Caco-2 (cell line): ENCODE results near the gene HADHB. TPM values are rescaled to one million over a fixed set of nuclear protein-coding genes. Genes with fewer than 3 reads are reported as not detected.

Experiments used
- BruUV-seq: library from RNA; stranded (reverse); fragments of 400-500 nt; replicated peaks from 2 replicates; lab custom pipeline; 2021; lab: Mats Ljungman, UMichigan
- CTCF ChIA-PET: fragments of 300-600 bp; sonication (Branson Sonifier 250); formaldehyde crosslinking; loops from one replicate; lab custom pipeline; 2022; ENCODE audit warnings: antibody characterized with exemption; lab: Charles Lee
- POLR2A ChIA-PET: fragments of 300-600 bp; sonication (Branson Sonifier 250); formaldehyde crosslinking; loops from one replicate; lab custom pipeline; 2022; ENCODE audit warnings: antibody characterized with exemption; lab: Charles Lee
- DNase-seq, 2 experiments: peaks; one replicate each; pipeline versions ENCODE4 v3.0.0 to v3.0.0-alpha.2; 2020 to 2022
- H3K27me3 ChIP-seq: replicated peaks from 2 replicates; pipeline ENCODE4 v1.6.0; 2011; ENCODE audit warnings: low read length; ENCODE audit not compliant: control insufficient read depth, insufficient read depth
- H3K36me3 ChIP-seq: 2 replicates; pipeline ENCODE4 v1.5.1; 2011; ENCODE audit warnings: low read length; ENCODE audit not compliant: control insufficient read depth, insufficient read depth
- H3K4me1 ChIP-seq: fragments of 250-450 bp; sonication (Bioruptor Pico); 2 replicates; pipeline ENCODE4 v1.5.1; 2020; ENCODE audit warnings: mild to moderate bottlenecking
- H3K4me3 ChIP-seq: 2 replicates; pipeline ENCODE4 v1.5.1; 2011; ENCODE audit warnings: low read depth, mild to moderate bottlenecking, control low read depth, low read length
- H3K9me3 ChIP-seq: fragments of 250-450 bp; sonication (Bioruptor Pico); 2 replicates; pipeline ENCODE4 v1.5.1; 2020; ENCODE audit warnings: mild to moderate bottlenecking, moderate library complexity
- H3K27ac Mint-ChIP-seq: one replicate; pipeline ENCODE4 v1.8.0; 2022; ENCODE audit warnings: mixed read lengths; ENCODE audit not compliant: unreplicated experiment
- H3K27me3 Mint-ChIP-seq: one replicate; pipeline ENCODE4 v1.8.0; 2022; ENCODE audit warnings: mixed read lengths; ENCODE audit not compliant: insufficient read depth, unreplicated experiment
- H3K36me3 Mint-ChIP-seq: one replicate; pipeline ENCODE4 v1.8.0; 2022; ENCODE audit warnings: mild to moderate bottlenecking, mixed read lengths; ENCODE audit not compliant: insufficient read depth, unreplicated experiment
- H3K4me1 Mint-ChIP-seq: one replicate; pipeline ENCODE4 v1.8.0; 2022; ENCODE audit warnings: low read depth, mixed read lengths; ENCODE audit not compliant: unreplicated experiment
- H3K4me3 Mint-ChIP-seq: one replicate; pipeline ENCODE4 v1.8.0; 2022; ENCODE audit warnings: mild to moderate bottlenecking, moderate library complexity, mixed read lengths; ENCODE audit not compliant: unreplicated experiment
- H3K9me3 Mint-ChIP-seq: one replicate; pipeline ENCODE4 v1.8.0; 2022; ENCODE audit warnings: mixed read lengths; ENCODE audit not compliant: unreplicated experiment
- CTCF ChIP-seq, 2 experiments: fragments of 200-600 bp in 1 of 2; IDR thresholded peaks; 1 replicate in 1 of 2; 2 replicates in 1 of 2; pipeline versions ENCODE4 v1.5.1 to v1.8.0; 2011 to 2022; ENCODE audit warnings: antibody characterized with exemption in 1 of 2, control low read depth in 1 of 2, inconsistent platforms in 1 of 2, low read depth in 1 of 2, low read length in 1 of 2, mild to moderate bottlenecking in 1 of 2, moderate library complexity in 1 of 2; ENCODE audit not compliant: insufficient read depth in 1 of 2, severe bottlenecking in 1 of 2, unreplicated experiment in 1 of 2
- intact Hi-C: fragments of 100-400 bp; cut with micrococcal nuclease; formaldehyde crosslinking; loops from one replicate; pipeline ENCODE4 v1.10.0; 2022; ENCODE audit not compliant: unreplicated experiment
- total RNA-seq: library from RNA; stranded (reverse); gene quantifications from 2 replicates; pipeline ENCODE4 v1.2.3, GENCODE V29; 2022

The HADHB gene
- total RNA-seq, 1 experiment from 2014 or later, result 93.2 TPM

- H3K36me3 ChIP-seq, result no peaks in the 10 kb centered on the region
- CTCF ChIA-PET, result no interaction called here
- no peaks in the 10 kb centered on the region for H3K27me3 Mint-ChIP-seq
- intact Hi-C loops, result no loop called here
- POLR2A ChIA-PET, result no interaction called here
- H3K4me3 Mint-ChIP-seq, result no peak overlapping the region
- no peak for TF ChIP-seq CTCF (IDR thresholded peaks at IDR 0.05; ENCODE audit: insufficient read depth in 1 of 2, low read depth in 1 of 2, low read length in 1 of 2, severe bottlenecking in 1 of 2, unreplicated experiment in 1 of 2)
- H3K27ac Mint-ChIP-seq, result no peak overlapping the region
- DNase-seq, result no peak
- H3K36me3 Mint-ChIP-seq, result peaks cover 16% of the 10 kb centered on the region
- H3K27me3 ChIP-seq, result no peaks in the 10 kb centered on the region
- no TSS peak for BruUV-seq
- H3K9me3 ChIP-seq, result no peaks in the 10 kb centered on the region
- H3K4me1 ChIP-seq, result no peaks in the 10 kb centered on the region
- no peak overlapping the region for H3K4me3 ChIP-seq
- no peaks in the 10 kb centered on the region for H3K4me1 Mint-ChIP-seq
- H3K9me3 Mint-ChIP-seq, result no peaks in the 10 kb centered on the region
These were observed 25.6 kb downstream of the HADHB start for GRCh38 chr2:26270373-26270772.

GRCh38 chr2:26273501-26273900 is 28.8 kb downstream of the HADHB start:
- H3K36me3 Mint-ChIP-seq, result peaks cover 11% of the 10 kb centered on the region
- BruUV-seq, result no TSS peak
- no peaks in the 10 kb centered on the region for H3K27me3 ChIP-seq
- H3K9me3 Mint-ChIP-seq, result no peaks in the 10 kb centered on the region
- no peaks in the 10 kb centered on the region for H3K4me1 ChIP-seq
- no peaks in the 10 kb centered on the region for H3K4me1 Mint-ChIP-seq
- ChIA-PET POLR2A (no interaction called here), CTCF (no interaction called here)
- intact Hi-C loops, result no loop called here
- H3K9me3 ChIP-seq, result no peaks in the 10 kb centered on the region
- no peak overlapping the region for H3K4me3 Mint-ChIP-seq
- no peak overlapping the region for H3K4me3 ChIP-seq
- no peaks in the 10 kb centered on the region; the same call in 1 of the 2 replicates for H3K36me3 ChIP-seq
- no peak overlapping the region for H3K27ac Mint-ChIP-seq
- H3K27me3 Mint-ChIP-seq, result no peaks in the 10 kb centered on the region
- no peak for DNase-seq
- no peak for TF ChIP-seq CTCF (IDR thresholded peaks at IDR 0.05; ENCODE audit: insufficient read depth in 1 of 2, low read depth in 1 of 2, low read length in 1 of 2, severe bottlenecking in 1 of 2, unreplicated experiment in 1 of 2)

GRCh38 chr2:26274058-26274613 is 29.4 kb downstream of the HADHB start:
- H3K4me3 Mint-ChIP-seq, result no peak overlapping the region

More at GRCh38 chr2:26274058-26274613, 29.4 kb downstream of the HADHB start:
- ChIA-PET POLR2A (no interaction called here), CTCF (no interaction called here)
- Mint-ChIP-seq H3K9me3 (no peaks in the 10 kb centered on the region), H3K4me1 (no peaks in the 10 kb centered on the region), H3K27ac (no peak overlapping the region), H3K36me3 (peaks cover 16% of the 10 kb centered on the region), H3K27me3 (no peaks in the 10 kb centered on the region)
- no peaks in the 10 kb centered on the region for H3K4me1 ChIP-seq
- H3K27me3 ChIP-seq, result no peaks in the 10 kb centered on the region
- TF ChIP-seq CTCF (IDR thresholded peaks at IDR 0.05; ENCODE audit: insufficient read depth in 1 of 2, low read depth in 1 of 2, low read length in 1 of 2, severe bottlenecking in 1 of 2, unreplicated experiment in 1 of 2), result no peak
- no peak for DNase-seq
- no peaks in the 10 kb centered on the region for H3K9me3 ChIP-seq
- intact Hi-C loops, result no loop called here
- no peak overlapping the region for H3K4me3 ChIP-seq
- no TSS peak for BruUV-seq
- H3K36me3 ChIP-seq, result no peaks in the 10 kb centered on the region; the same call in 1 of the 2 replicates
